ENCODE data around the gene ADTRP. TPM values are rescaled to one million over a fixed set of nuclear protein-coding genes. Genes with fewer than 3 reads are reported as not detected.
A peak's percentile ranks its signal among the peaks of the same experiment; 100 is the strongest.

ADTRP gene
- total and polyA plus RNA-seq, 7 donors: 0.36 to 86.9 (median 31.2) TPM; not detected in 3

- H3K36me3 ChIP-seq: no peaks in the 10 kb centered on the region
- WGBS, 2 donors: 62 to 80% methylated on average over 6 of the region's 6 CpGs
- no peaks in the 10 kb centered on the region for H3K4me1 ChIP-seq
- H3K9me3 ChIP-seq: no peaks in the 10 kb centered on the region
- TF ChIP-seq POLR2A (IDR thresholded peaks at IDR 0.05): no peak
- TF ChIP-seq POLR2AphosphoS5 (IDR thresholded peaks at IDR 0.05): no peak
- TF ChIP-seq EP300 (IDR thresholded peaks at IDR 0.05): no peak
- TF ChIP-seq CTCF (IDR thresholded peaks at IDR 0.05): no peak
- no peak overlapping the region for H3K4me3 ChIP-seq
- intact Hi-C loops (cut with DNase I): no loop called here
- H3K27ac ChIP-seq: peak overlapping the region in 1 of 4 donors; percentile 2
- H3K27me3 ChIP-seq: no peaks in the 10 kb centered on the region
- DNase-seq: no peak
Observed at GRCh38 chr6:11779329-11780096, 910 bp upstream of the ADTRP start.

GRCh38 chr6:11778036-11778435, 567 bp downstream of the ADTRP start:
- TF ChIP-seq CTCF (IDR thresholded peaks at IDR 0.05) (no peak), POLR2A (IDR thresholded peaks at IDR 0.05) (no peak)
- intact Hi-C loops (cut with DNase I): no loop called here
- DNase-seq: no peak
- Histone ChIP-seq H3K4me3 (no peak overlapping the region), H3K4me1 (no peaks in the 10 kb centered on the region), H3K27ac (no peak overlapping the region), H3K27me3 (no peaks in the 10 kb centered on the region), H3K36me3 (no peaks in the 10 kb centered on the region), H3K9me3 (no peaks in the 10 kb centered on the region)
- 28 to 72% methylated on average over 2 of the region's 2 CpGs for WGBS, 2 donors

GRCh38 chr6:11775791-11776409, 2.7 kb downstream of the ADTRP start:
- intact Hi-C loops (cut with DNase I): no loop called here
- H3K27me3 ChIP-seq: no peaks in the 10 kb centered on the region
- no peak overlapping the region for H3K27ac ChIP-seq
- TF ChIP-seq EP300 (IDR thresholded peaks at IDR 0.05) (no peak), POLR2A (IDR thresholded peaks at IDR 0.05) (no peak), POLR2AphosphoS5 (IDR thresholded peaks at IDR 0.05) (no peak), CTCF (IDR thresholded peaks at IDR 0.05) (no peak)
- H3K36me3 ChIP-seq: no peaks in the 10 kb centered on the region
- no peaks in the 10 kb centered on the region for H3K9me3 ChIP-seq
- H3K4me1 ChIP-seq: peaks cover 0 to 9% (median 5%) of the 10 kb centered on the region in 4 donors
- DNase-seq: no peak
- WGBS, 2 donors: 94 to 95% methylated on average over 8 of the region's 8 CpGs
- no peak overlapping the region for H3K4me3 ChIP-seq

GRCh38 chr6:11774426-11774825, 4.2 kb downstream of the ADTRP start:
- no peaks in the 10 kb centered on the region for H3K36me3 ChIP-seq
- DNase-seq: no peak
- WGBS, 2 donors: 55 to 69% methylated on average over 4 of the region's 4 CpGs
- intact Hi-C loops (cut with DNase I): no loop called here
- no peak overlapping the region for H3K4me3 ChIP-seq
- TF ChIP-seq CTCF (IDR thresholded peaks at IDR 0.05): no peak
- no peak for TF ChIP-seq POLR2AphosphoS5 (IDR thresholded peaks at IDR 0.05)
- no peak for TF ChIP-seq EP300 (IDR thresholded peaks at IDR 0.05)
- TF ChIP-seq POLR2A (IDR thresholded peaks at IDR 0.05): no peak
- H3K27ac ChIP-seq: no peak overlapping the region
- H3K4me1 ChIP-seq: peaks cover 0 to 24% (median 18%) of the 10 kb centered on the region in 4 donors
- H3K9me3 ChIP-seq: no peaks in the 10 kb centered on the region
- H3K27me3 ChIP-seq: no peaks in the 10 kb centered on the region
